GM06990 (cell line): ENCODE results near the gene ANKRD53.

Experiments used
- DNase-seq: peaks from one replicate; pipeline ENCODE4 v3.0.0-alpha.2; 2011; ENCODE audit not compliant: insufficient read length; ENCODE audit errors: extremely low read depth
- H3K27me3 ChIP-seq: replicated peaks from 2 replicates; pipeline ENCODE4 v1.6.0; 2011; ENCODE audit warnings: low read length; ENCODE audit not compliant: control insufficient read depth, insufficient read depth
- H3K36me3 ChIP-seq: 2 replicates; pipeline ENCODE4 v1.5.1; 2011; ENCODE audit warnings: low read length; ENCODE audit not compliant: control insufficient read depth, insufficient read depth
- H3K4me3 ChIP-seq: replicated peaks from 2 replicates; pipeline ENCODE4 v1.5.1; 2011; ENCODE audit warnings: low read depth, mild to moderate bottlenecking, control low read depth, low read length
- CTCF ChIP-seq: IDR thresholded peaks from 2 replicates; pipeline ENCODE4 v1.5.1; 2011; ENCODE audit warnings: low read length, control low read depth, mild to moderate bottlenecking, inconsistent platforms; ENCODE audit not compliant: insufficient read depth, poor library complexity, severe bottlenecking

Gene ANKRD53

GRCh38 chr2:71000780-71001591 lies 22.6 kb downstream of the ANKRD53 start:
- peak; percentile 96 for TF ChIP-seq CTCF
- peak; percentile 65 for DNase-seq
- Histone ChIP-seq H3K27me3 (no peaks in the 10 kb centered on the region), H3K4me3 (peak overlapping the region; percentile 54), H3K36me3 (no peaks in the 10 kb centered on the region)

GRCh38 chr2:71001592-71001927 lies 23.1 kb downstream of the ANKRD53 start:
- H3K36me3 ChIP-seq = no peaks in the 10 kb centered on the region
- TF ChIP-seq CTCF = no peak
- DNase-seq = no peak
- H3K4me3 ChIP-seq = no peak overlapping the region
- no peaks in the 10 kb centered on the region for H3K27me3 ChIP-seq

GRCh38 chr2:71001981-71002570 lies 23.6 kb downstream of the ANKRD53 start:
- TF ChIP-seq CTCF = no peak
- no peak for DNase-seq
- Histone ChIP-seq H3K36me3 (no peaks in the 10 kb centered on the region), H3K27me3 (no peaks in the 10 kb centered on the region), H3K4me3 (no peak overlapping the region)

- TF ChIP-seq CTCF = no peak
- no peaks in the 10 kb centered on the region for H3K27me3 ChIP-seq
- H3K4me3 ChIP-seq = no peak overlapping the region
- DNase-seq = no peak
- no peaks in the 10 kb centered on the region for H3K36me3 ChIP-seq
Observed at GRCh38 chr2:71003396-71003795, 25.0 kb downstream of the ANKRD53 start.

GRCh38 chr2:71003966-71004755 lies 25.7 kb downstream of the ANKRD53 start:
- Histone ChIP-seq H3K27me3 (no peaks in the 10 kb centered on the region), H3K4me3 (no peak overlapping the region), H3K36me3 (no peaks in the 10 kb centered on the region)
- TF ChIP-seq CTCF = no peak
- no peak for DNase-seq
